Measurements from ENCODE around the gene HEBP1. TPM values are rescaled to one million over a fixed set of nuclear protein-coding genes. Genes with fewer than 3 reads are reported as not detected.

Gene HEBP1
- total and polyA plus RNA-seq, 4 donors: 27.7 to 70.0 (median 50.3) TPM

GRCh38 chr12:13041224-13041623 is 41.2 kb upstream of the HEBP1 start:
- no peak for TF ChIP-seq FOXA1 (IDR thresholded peaks at IDR 0.05)
- no peak for TF ChIP-seq HNF4G (IDR thresholded peaks at IDR 0.05)
- TF ChIP-seq RAD21 (IDR thresholded peaks at IDR 0.05): no peak
- no peak for TF ChIP-seq EGR1 (IDR thresholded peaks at IDR 0.05; ENCODE audit: low read depth in 2 of 2)
- no peak for TF ChIP-seq ATF3 (IDR thresholded peaks at IDR 0.05)
- TF ChIP-seq YY1 (IDR thresholded peaks at IDR 0.05): no peak
- TF ChIP-seq NR2F2 (IDR thresholded peaks at IDR 0.05): no peak
- TF ChIP-seq CTCF (IDR thresholded peaks at IDR 0.05; ENCODE audit: low read depth, low read length, missing input control): no peak
- no peak for TF ChIP-seq FOXA2 (IDR thresholded peaks at IDR 0.05)
- Histone ChIP-seq H3K27me3 (ENCODE audit: control insufficient read depth in 4 of 4, insufficient read depth in 4 of 4, low read length in 3 of 4) (no peaks in the 10 kb centered on the region), H3K4me1 (ENCODE audit: control insufficient read depth in 4 of 4, insufficient read depth in 4 of 4, low read length in 3 of 4) (peaks cover 0 to 14% (median 2%) of the 10 kb centered on the region in 4 donors), H3K9ac (ENCODE audit: low read depth in 1 of 2, low read length in 2 of 2) (no peak overlapping the region), H3K4me3 (ENCODE audit: low read depth in 1 of 3, low read length in 3 of 3) (no peak overlapping the region), H3K36me3 (ENCODE audit: control insufficient read depth in 4 of 4, insufficient read depth in 3 of 4, low read depth in 1 of 4, low read length in 3 of 4) (no peaks in the 10 kb centered on the region), H3K9me3 (ENCODE audit: control insufficient read depth in 4 of 4, low read length in 3 of 4) (no peaks in the 10 kb centered on the region), H3K27ac (ENCODE audit: low read depth in 1 of 2, low read length in 2 of 2) (no peak overlapping the region)
- DNase-seq (ENCODE audit: low spot score): no peak
- WGBS: 62% methylated on average over 2 of the region's 2 CpGs

- no peaks in the 10 kb centered on the region for H3K36me3 ChIP-seq (ENCODE audit: control insufficient read depth in 4 of 4, insufficient read depth in 3 of 4, low read depth in 1 of 4, low read length in 3 of 4)
- H3K4me1 ChIP-seq (ENCODE audit: control insufficient read depth in 4 of 4, insufficient read depth in 4 of 4, low read length in 3 of 4): peaks cover 1 to 22% (median 8%) of the 10 kb centered on the region in 4 donors
- DNase-seq (ENCODE audit: low spot score): no peak
- no peak overlapping the region for H3K27ac ChIP-seq (ENCODE audit: low read depth in 1 of 2, low read length in 2 of 2)
- no peaks in the 10 kb centered on the region for H3K9me3 ChIP-seq (ENCODE audit: control insufficient read depth in 4 of 4, low read length in 3 of 4)
- TF ChIP-seq YY1 (IDR thresholded peaks at IDR 0.05) (no peak), ATF3 (IDR thresholded peaks at IDR 0.05) (no peak), REST (IDR thresholded peaks at IDR 0.05) (no peak), EGR1 (IDR thresholded peaks at IDR 0.05; ENCODE audit: low read depth in 2 of 2) (no peak), TAF1 (conservative IDR thresholded peaks at IDR 0.05) (no peak), CTCF (IDR thresholded peaks at IDR 0.05; ENCODE audit: low read depth, low read length, missing input control) (no peak), ZBTB33 (IDR thresholded peaks at IDR 0.05) (no peak), HNF4A (conservative IDR thresholded peaks at IDR 0.05) (peak; percentile 40 to 62), HNF4G (IDR thresholded peaks at IDR 0.05) (no peak), NR2F2 (IDR thresholded peaks at IDR 0.05) (no peak), RXRA (IDR thresholded peaks at IDR 0.05) (peak in 1 of 2 donors; percentile 22), MAX (IDR thresholded peaks at IDR 0.05) (no peak), JUND (IDR thresholded peaks at IDR 0.05) (no peak), FOXA2 (IDR thresholded peaks at IDR 0.05) (no peak), FOXA1 (IDR thresholded peaks at IDR 0.05) (no peak), RAD21 (IDR thresholded peaks at IDR 0.05) (no peak), SP1 (IDR thresholded peaks at IDR 0.05) (peak; percentile 34), GABPA (IDR thresholded peaks at IDR 0.05 in 1 of 2, conservative IDR thresholded peaks at IDR 0.05 in 1 of 2) (no peak)
- 57% methylated on average over 5 of the region's 5 CpGs for WGBS
- H3K9ac ChIP-seq (ENCODE audit: low read depth in 1 of 2, low read length in 2 of 2): no peak overlapping the region
- H3K4me3 ChIP-seq (ENCODE audit: low read depth in 1 of 3, low read length in 3 of 3): no peak overlapping the region
- H3K27me3 ChIP-seq (ENCODE audit: control insufficient read depth in 4 of 4, insufficient read depth in 4 of 4, low read length in 3 of 4): no peaks in the 10 kb centered on the region
Observed at GRCh38 chr12:13039328-13039956, 39.4 kb upstream of the HEBP1 start.
